HepG2 (cell line): ENCODE results near the gene CAP2. TPM values are rescaled to one million over a fixed set of nuclear protein-coding genes. Genes with fewer than 3 reads are reported as not detected.

ENCODE experiments used
- CREB1 ChIP-seq, 2 experiments: fragments of 450-650 bp in 1 of 2; IDR thresholded peaks; 2 replicates each; pipeline ENCODE4 v1.6.1; 2016 to 2017; ENCODE audit warnings: control low read depth in 1 of 2, mild to moderate bottlenecking in 1 of 2, missing compliant biosample characterization in 1 of 2, missing genetic modification characterization in 1 of 2
- HOMEZ ChIP-seq: IDR thresholded peaks from 2 replicates; pipeline ENCODE4 v1.6.1; 2016; ENCODE audit warnings: low read depth
- ISL2 ChIP-seq: sonication (generic); formaldehyde crosslinking; IDR thresholded peaks from 2 replicates; pipeline ENCODE4 v1.5.0; 2020; ENCODE audit warnings: missing genetic modification reagents
- KLF16 ChIP-seq, 2 experiments: sonication (generic) in 1 of 2; formaldehyde crosslinking in 1 of 2; IDR thresholded peaks; 2 replicates each; pipeline versions ENCODE4 v1.6.1 to v1.8.0; 2016 to 2023; ENCODE audit warnings: missing genetic modification reagents in 2 of 2, missing compliant biosample characterization in 1 of 2
- polyA plus RNA-seq, 8 experiments: library from polyadenylated mRNA; depleted of rRNA in 3 of 8; stranded (reverse) in 7 of 8; unstranded in 1 of 8; fragments of >200 nt; fragmentation: Illumina TruSeq in 4 of 8; extraction: Trizol in 4 of 8; gene quantifications; 2 replicates each; pipeline versions ENCODE4 v1.2.1 to v1.2.3, GENCODE V29; 2011 to 2016; ENCODE audit warnings: low read depth in 4 of 8, missing spikeins in 1 of 8, mixed read lengths in 1 of 8; ENCODE audit not compliant: insufficient read depth in 1 of 8
- total RNA-seq, 5 experiments: library from RNA; depleted of rRNA; stranded (reverse); fragments of >200 nt; fragmentation: Illumina TruSeq; extraction: Trizol; gene quantifications; 2 replicates each; pipeline ENCODE4 v1.2.3, GENCODE V29; 2016; ENCODE audit warnings: low read depth in 1 of 5
- TF ChIP-seq, protein P1 (sequence below): IDR thresholded peaks from 2 replicates; pipeline ENCODE4 v1.6.1; 2016; ENCODE audit warnings: low read depth, control low read depth
- TF ChIP-seq, protein P2 (sequence below): sonication (generic); formaldehyde crosslinking; IDR thresholded peaks from 2 replicates; pipeline ENCODE4 v1.4.0; 2020; ENCODE audit warnings: missing genetic modification reagents, borderline replicate concordance
- TF ChIP-seq, protein P3 (sequence below): IDR thresholded peaks from 2 replicates; pipeline ENCODE4 v1.6.1; 2016; ENCODE audit warnings: missing compliant biosample characterization, missing genetic modification reagents, borderline replicate concordance
- TF ChIP-seq, protein P4 (sequence below): sonication (generic); formaldehyde crosslinking; IDR thresholded peaks from 2 replicates; pipeline ENCODE4 v1.5.0; 2020; ENCODE audit warnings: missing genetic modification reagents

Gene CAP2
- total and polyA plus RNA-seq, 2 of the 13 experiments (the other 11 are each of a cell fraction or from before 2014, with no cell fraction given) = 7.9 to 53.1 TPM

DNA sequence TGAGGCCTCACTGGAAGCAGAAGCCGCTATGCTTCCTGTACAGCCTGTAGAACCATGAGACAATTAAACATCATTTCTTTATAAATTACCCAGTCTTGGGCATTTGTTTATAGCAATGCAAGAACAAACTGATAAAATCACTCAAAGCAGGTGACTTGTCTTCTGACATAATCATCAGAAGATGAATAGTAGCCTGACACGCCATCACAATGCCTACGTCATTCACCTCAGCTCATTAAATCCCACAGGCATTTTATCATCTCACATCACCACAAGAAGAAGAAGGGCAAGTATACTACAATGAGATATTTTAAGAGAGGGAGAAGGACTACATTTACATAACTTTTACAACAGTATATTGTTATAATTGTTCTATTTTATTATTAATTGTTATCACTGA is 3.1 kb upstream of the CAP2 start (continued):
- TF ChIP-seq HOMEZ (no peak), KLF16 (CRISPR knock-in tag; IDR thresholded peaks at IDR 0.05) (no peak), CREB1 (IDR thresholded peaks at IDR 0.05) (no peak), CREB1 (CRISPR knock-in tag; IDR thresholded peaks at IDR 0.05) (no peak), ISL2 (no peak)
- TF ChIP-seq, protein P1, sequence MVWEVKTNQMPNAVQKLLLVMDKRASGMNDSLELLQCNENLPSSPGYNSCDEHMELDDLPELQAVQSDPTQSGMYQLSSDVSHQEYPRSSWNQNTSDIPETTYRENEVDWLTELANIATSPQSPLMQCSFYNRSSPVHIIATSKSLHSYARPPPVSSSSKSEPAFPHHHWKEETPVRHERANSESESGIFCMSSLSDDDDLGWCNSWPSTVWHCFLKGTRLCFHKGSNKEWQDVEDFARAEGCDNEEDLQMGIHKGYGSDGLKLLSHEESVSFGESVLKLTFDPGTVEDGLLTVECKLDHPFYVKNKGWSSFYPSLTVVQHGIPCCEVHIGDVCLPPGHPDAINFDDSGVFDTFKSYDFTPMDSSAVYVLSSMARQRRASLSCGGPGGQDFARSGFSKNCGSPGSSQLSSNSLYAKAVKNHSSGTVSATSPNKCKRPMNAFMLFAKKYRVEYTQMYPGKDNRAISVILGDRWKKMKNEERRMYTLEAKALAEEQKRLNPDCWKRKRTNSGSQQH = no peak
- TF ChIP-seq, protein P2, sequence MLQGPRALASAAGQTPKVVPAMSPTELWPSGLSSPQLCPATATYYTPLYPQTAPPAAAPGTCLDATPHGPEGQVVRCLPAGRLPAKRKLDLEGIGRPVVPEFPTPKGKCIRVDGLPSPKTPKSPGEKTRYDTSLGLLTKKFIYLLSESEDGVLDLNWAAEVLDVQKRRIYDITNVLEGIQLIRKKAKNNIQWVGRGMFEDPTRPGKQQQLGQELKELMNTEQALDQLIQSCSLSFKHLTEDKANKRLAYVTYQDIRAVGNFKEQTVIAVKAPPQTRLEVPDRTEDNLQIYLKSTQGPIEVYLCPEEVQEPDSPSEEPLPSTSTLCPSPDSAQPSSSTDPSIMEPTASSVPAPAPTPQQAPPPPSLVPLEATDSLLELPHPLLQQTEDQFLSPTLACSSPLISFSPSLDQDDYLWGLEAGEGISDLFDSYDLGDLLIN (CRISPR knock-in tag) = no peak
- TF ChIP-seq, protein P3, sequence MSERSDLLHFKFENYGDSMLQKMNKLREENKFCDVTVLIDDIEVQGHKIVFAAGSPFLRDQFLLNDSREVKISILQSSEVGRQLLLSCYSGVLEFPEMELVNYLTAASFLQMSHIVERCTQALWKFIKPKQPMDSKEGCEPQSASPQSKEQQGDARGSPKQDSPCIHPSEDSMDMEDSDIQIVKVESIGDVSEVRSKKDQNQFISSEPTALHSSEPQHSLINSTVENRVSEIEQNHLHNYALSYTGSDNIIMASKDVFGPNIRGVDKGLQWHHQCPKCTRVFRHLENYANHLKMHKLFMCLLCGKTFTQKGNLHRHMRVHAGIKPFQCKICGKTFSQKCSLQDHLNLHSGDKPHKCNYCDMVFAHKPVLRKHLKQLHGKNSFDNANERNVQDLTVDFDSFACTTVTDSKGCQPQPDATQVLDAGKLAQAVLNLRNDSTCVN = no peak
- TF ChIP-seq, protein P4, sequence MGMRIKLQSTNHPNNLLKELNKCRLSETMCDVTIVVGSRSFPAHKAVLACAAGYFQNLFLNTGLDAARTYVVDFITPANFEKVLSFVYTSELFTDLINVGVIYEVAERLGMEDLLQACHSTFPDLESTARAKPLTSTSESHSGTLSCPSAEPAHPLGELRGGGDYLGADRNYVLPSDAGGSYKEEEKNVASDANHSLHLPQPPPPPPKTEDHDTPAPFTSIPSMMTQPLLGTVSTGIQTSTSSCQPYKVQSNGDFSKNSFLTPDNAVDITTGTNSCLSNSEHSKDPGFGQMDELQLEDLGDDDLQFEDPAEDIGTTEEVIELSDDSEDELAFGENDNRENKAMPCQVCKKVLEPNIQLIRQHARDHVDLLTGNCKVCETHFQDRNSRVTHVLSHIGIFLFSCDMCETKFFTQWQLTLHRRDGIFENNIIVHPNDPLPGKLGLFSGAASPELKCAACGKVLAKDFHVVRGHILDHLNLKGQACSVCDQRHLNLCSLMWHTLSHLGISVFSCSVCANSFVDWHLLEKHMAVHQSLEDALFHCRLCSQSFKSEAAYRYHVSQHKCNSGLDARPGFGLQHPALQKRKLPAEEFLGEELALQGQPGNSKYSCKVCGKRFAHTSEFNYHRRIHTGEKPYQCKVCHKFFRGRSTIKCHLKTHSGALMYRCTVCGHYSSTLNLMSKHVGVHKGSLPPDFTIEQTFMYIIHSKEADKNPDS (CRISPR knock-in tag) = no peak
